HFFc6 (cell line): ENCODE results near the gene PLD3. TPM values are rescaled to one million over a fixed set of nuclear protein-coding genes. Genes with fewer than 3 reads are reported as not detected.

Experiments used
- DNase-seq: peaks from one replicate; pipeline ENCODE4 v3.0.0-alpha.2; 2018
- H3K27ac Mint-ChIP-seq: 2 replicates; pipeline ENCODE4 v1.8.0; 2020; ENCODE audit warnings: mild to moderate bottlenecking, mixed read lengths
- H3K27me3 Mint-ChIP-seq: 2 replicates; pipeline ENCODE4 v1.8.0; 2021; ENCODE audit warnings: mild to moderate bottlenecking, moderate library complexity, mixed read lengths; ENCODE audit not compliant: insufficient read depth
- H3K36me3 Mint-ChIP-seq: 2 replicates; pipeline ENCODE4 v1.8.0; 2021; ENCODE audit warnings: low read depth, mixed read lengths
- H3K4me1 Mint-ChIP-seq: 2 replicates; pipeline ENCODE4 v1.8.0; 2020; ENCODE audit warnings: low read depth, mixed read lengths
- H3K4me3 Mint-ChIP-seq: 2 replicates; pipeline ENCODE4 v1.8.0; 2020; ENCODE audit warnings: mild to moderate bottlenecking, moderate library complexity, mixed read lengths
- H3K9me3 Mint-ChIP-seq: 2 replicates; pipeline ENCODE4 v1.8.0; 2020; ENCODE audit warnings: mild to moderate bottlenecking, mixed read lengths
- total RNA-seq, 6 experiments: library from RNA; stranded (reverse); fragmentation: NEBNext Ultra II Directional; extraction: Animal tissue kit (Norgen Biotek cat#: 25700); gene quantifications; 2 replicates in 1 of 6; 3 replicates in 5 of 6; pipeline ENCODE4 v1.2.3, GENCODE V29; 2021
- TF ChIP-seq, protein P1 (sequence below): fragments of 200-600 bp; sonication (generic); IDR thresholded peaks from 2 replicates; pipeline ENCODE4 v1.5.0; 2021; ENCODE audit warnings: antibody characterized with exemption, mild to moderate bottlenecking

Gene PLD3
- total RNA-seq, 6 experiments from 2014 or later: 141 to 211 (median 152) TPM

DNA sequence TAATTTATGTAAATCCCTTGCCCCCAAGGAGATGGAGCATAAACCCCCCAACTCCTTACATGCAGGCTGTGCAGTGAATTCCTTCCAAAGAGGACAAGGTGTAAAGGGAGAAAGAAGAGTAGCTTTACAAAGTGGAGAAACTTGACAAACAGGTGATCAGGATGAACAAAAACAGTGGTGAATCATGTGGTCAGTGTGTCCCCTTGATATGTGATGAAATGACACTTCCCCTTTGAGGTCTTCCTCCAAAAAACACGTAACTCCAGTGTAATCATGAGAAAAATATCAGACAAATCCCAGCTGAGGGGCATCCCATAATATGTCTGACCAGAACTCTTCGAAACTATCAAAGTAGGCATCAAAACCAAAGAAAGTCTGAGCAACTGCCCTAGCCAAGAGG is 33.8 kb upstream of the PLD3 start:
- no peak overlapping the region for H3K4me3 Mint-ChIP-seq
- H3K4me1 Mint-ChIP-seq: no peaks in the 10 kb centered on the region
- H3K36me3 Mint-ChIP-seq: no peaks in the 10 kb centered on the region
- no peak for DNase-seq
- H3K27me3 Mint-ChIP-seq: no peaks in the 10 kb centered on the region
- no peaks in the 10 kb centered on the region for H3K9me3 Mint-ChIP-seq
- no peak overlapping the region for H3K27ac Mint-ChIP-seq
- TF ChIP-seq, protein P1, sequence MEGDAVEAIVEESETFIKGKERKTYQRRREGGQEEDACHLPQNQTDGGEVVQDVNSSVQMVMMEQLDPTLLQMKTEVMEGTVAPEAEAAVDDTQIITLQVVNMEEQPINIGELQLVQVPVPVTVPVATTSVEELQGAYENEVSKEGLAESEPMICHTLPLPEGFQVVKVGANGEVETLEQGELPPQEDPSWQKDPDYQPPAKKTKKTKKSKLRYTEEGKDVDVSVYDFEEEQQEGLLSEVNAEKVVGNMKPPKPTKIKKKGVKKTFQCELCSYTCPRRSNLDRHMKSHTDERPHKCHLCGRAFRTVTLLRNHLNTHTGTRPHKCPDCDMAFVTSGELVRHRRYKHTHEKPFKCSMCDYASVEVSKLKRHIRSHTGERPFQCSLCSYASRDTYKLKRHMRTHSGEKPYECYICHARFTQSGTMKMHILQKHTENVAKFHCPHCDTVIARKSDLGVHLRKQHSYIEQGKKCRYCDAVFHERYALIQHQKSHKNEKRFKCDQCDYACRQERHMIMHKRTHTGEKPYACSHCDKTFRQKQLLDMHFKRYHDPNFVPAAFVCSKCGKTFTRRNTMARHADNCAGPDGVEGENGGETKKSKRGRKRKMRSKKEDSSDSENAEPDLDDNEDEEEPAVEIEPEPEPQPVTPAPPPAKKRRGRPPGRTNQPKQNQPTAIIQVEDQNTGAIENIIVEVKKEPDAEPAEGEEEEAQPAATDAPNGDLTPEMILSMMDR: no peak

DNA sequence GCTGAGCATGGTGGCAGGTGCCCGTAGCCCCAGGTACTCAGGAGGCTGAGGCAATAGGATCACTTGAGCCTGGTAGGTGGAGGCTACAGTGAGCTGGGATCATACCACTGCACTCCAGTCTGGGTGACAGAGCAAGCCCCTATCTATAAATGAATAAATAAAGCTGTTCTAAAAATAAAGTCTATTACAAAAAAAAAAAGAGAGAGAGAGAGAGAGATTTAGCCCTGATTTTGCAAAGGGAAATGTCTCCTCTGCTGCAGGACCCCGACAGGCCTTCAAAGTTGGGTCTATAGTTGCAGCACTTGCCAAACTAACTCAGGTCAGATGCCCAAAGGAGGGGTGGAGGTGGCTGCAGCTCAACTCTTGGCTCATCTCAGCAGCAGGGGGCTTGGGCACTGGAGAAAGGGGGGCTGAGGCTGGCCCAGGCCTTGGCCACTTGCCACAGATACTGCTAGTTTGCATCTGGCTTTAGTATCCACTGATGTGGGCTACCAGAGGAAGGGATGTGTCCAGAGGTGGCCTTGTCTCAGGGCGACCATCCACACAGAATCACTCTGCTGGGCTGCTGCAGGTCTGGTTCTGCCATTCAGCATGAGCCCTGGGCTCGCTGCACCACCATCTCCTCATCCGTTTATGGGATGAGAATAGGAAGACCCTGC is 32.6 kb upstream of the PLD3 start:
- no peak overlapping the region for H3K4me3 Mint-ChIP-seq
- peaks cover 1% of the 10 kb centered on the region; the same call in 1 of the 2 replicates for H3K27me3 Mint-ChIP-seq
- H3K36me3 Mint-ChIP-seq: peaks cover 4% of the 10 kb centered on the region; the same call in 1 of the 2 replicates
- H3K9me3 Mint-ChIP-seq: no peaks in the 10 kb centered on the region
- H3K27ac Mint-ChIP-seq: no peak overlapping the region
- H3K4me1 Mint-ChIP-seq: no peaks in the 10 kb centered on the region
- no peak for DNase-seq
- TF ChIP-seq, protein P1: no peak

DNA sequence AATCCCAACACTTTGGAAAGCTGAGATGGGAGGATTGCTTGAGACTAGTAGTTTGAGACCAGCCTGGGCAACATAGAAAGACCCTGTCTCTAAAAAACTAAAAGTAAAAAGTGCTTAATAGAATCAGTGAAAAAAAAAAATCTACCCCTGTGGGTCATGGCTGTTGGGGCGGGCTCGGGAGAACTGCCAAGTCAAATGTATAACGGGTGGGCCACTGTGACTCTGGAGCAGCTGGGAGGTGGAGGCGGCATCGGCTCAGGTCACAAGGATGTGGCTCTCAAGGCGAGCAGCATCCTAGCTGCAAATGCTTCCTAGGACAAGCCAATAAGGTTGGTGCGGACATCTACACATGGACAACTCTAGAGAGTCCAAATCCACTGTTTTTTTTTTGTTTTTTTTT is 31.2 kb upstream of the PLD3 start:
- Mint-ChIP-seq H3K36me3 (peaks cover 7% of the 10 kb centered on the region), H3K4me3 (no peak overlapping the region), H3K4me1 (peaks cover 5% of the 10 kb centered on the region), H3K9me3 (no peaks in the 10 kb centered on the region), H3K27me3 (peaks cover 2% of the 10 kb centered on the region), H3K27ac (no peak overlapping the region)
- TF ChIP-seq, protein P1: no peak
- no peak for DNase-seq

- H3K4me3 Mint-ChIP-seq: no peak overlapping the region
- DNase-seq: no peak
- TF ChIP-seq, protein P1: no peak
- H3K27ac Mint-ChIP-seq: no peak overlapping the region
- H3K36me3 Mint-ChIP-seq: peaks cover 20% of the 10 kb centered on the region
- H3K4me1 Mint-ChIP-seq: peaks cover 19% of the 10 kb centered on the region
- no peaks in the 10 kb centered on the region for H3K9me3 Mint-ChIP-seq
- H3K27me3 Mint-ChIP-seq: peaks cover 3% of the 10 kb centered on the region
Measured at GRCh38 chr19:40320558-40320935, 27.9 kb upstream of the PLD3 start.

GRCh38 chr19:40321076-40321475 is 27.4 kb upstream of the PLD3 start:
- DNase-seq: no peak
- TF ChIP-seq, protein P1: no peak
- H3K4me3 Mint-ChIP-seq: no peak overlapping the region
- peaks cover 20% of the 10 kb centered on the region for H3K36me3 Mint-ChIP-seq
- H3K27me3 Mint-ChIP-seq: peaks cover 3% of the 10 kb centered on the region
- no peak overlapping the region for H3K27ac Mint-ChIP-seq
- no peaks in the 10 kb centered on the region for H3K9me3 Mint-ChIP-seq
- peaks cover 19% of the 10 kb centered on the region for H3K4me1 Mint-ChIP-seq
